GM19099 (cell line): ENCODE results near the gene UGT1A6.

Experiments
- POLR2A ChIP-seq: IDR thresholded peaks from 3 replicates; pipeline ENCODE4 v1.6.1; 2011; ENCODE audit warnings: low read depth; ENCODE audit not compliant: insufficient read length; ENCODE audit errors: extremely low read depth

UGT1A6 gene

DNA sequence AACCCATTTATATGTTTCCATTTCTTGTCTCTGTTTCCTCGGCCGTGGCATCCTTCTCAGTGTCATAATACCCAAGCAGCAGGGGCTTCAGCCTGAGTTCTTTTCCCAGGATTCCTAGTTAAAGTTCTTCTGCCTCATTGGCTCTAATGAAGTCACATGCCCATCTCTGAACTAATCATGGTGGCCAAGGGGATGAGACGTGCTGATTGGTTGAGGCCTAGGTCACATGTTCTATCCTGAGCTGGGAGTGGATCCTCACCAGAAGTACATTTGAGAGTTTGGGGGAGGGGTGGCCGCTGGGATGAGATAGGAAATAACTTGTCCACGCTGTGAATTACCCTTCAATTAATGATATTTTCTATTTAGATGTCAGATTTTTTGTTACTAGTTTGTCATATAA is 16.3 kb downstream of the UGT1A6 start:
- TF ChIP-seq POLR2A = no peak

DNA sequence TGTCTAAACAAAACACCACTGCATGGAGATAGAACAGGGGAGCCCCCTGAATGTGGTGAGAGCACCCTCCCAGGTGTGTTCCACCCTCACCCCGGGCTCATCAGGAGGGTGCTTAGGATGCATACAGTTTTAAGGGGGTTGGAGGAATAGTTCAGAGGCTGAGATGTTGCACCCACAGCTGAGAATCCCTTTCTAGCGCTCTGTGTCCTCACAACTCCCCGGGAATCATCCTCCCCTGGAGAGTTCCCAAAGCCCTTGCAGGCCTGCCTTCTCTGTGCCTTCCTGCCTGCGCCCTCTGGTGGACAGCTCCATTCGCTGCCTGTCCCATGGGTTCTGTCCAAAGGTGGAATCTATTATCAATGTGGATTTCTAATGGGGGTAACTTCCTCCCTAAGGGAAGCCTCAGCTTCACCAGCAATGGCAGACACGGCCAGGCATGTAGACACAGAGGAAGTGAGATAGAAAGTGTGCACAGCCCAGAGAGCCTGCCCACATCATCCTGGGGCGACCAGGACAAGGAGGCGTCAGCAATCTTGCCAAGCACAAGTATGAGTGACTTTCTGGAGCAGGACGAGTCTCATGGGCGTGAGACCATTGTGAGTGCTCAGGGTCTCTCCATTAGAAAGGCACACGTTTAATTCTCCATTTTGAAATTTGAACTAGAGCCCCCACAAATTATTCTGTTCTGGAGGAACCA is 18.8 kb downstream of the UGT1A6 start:
- no peak for TF ChIP-seq POLR2A

DNA sequence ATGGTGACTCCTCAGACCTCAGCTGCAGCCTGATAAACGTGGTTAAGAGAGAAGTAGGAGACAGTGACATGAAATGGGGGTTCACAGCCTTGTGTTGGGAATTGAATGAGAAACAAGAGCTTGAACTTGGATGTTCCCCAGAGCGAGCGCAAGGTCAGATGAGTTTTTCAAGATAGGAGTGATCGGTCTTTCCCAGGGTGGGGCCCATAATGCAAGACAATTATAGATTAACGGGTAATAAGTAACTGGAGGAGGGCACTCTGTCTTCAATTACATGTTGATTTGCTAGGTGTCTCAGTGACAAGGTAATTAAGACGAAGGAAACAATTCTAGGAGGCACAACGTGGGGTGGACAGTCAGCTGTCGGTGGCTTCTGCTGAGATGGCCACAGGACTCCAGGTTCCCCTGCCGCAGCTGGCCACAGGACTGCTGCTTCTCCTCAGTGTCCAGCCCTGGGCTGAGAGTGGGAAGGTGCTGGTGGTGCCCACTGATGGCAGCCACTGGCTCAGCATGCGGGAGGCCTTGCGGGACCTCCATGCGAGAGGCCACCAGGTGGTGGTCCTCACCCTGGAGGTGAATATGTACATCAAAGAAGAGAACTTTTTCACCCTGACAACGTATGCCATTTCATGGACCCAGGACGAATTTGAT is 20.0 kb downstream of the UGT1A6 start, which contains the start of gene UGT1A5:
TSS of gene UGT1A5 (plus strand) at position 297 of the 651 bp plus-strand sequence. CDS start at position 382, 85 bp downstream.
- TF ChIP-seq POLR2A = no peak

DNA sequence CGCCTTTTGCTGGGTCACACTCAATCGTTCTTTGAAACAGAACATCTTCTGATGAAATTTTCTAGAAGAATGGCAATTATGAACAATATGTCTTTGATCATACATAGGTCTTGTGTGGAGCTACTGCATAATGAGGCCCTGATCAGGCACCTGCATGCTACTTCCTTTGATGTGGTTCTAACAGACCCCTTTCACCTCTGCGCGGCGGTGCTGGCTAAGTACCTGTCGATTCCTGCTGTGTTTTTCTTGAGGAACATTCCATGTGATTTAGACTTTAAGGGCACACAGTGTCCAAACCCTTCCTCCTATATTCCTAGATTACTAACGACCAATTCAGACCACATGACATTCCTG is 20.5 kb downstream of the UGT1A6 start:
- TF ChIP-seq POLR2A = no peak

DNA sequence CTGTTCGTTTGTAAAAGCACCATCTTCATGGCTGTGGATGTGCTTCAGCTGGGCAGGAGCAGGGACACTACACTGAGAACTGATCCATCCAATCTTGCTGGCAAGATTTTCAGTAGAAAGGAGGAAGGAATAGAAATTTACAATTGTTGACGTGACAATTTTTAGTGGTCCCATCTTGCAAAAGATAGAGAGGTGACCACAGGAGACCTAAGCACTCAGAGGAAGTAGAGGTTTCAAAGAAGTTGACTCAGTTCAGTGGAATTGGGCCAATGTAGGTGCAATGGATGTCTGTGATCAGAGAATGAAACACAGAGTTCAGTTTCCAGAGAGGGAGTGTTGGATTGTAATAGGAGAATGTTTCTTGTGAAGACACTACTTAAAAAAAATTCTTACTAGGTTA is 21.4 kb downstream of the UGT1A6 start:
- TF ChIP-seq POLR2A = no peak

DNA sequence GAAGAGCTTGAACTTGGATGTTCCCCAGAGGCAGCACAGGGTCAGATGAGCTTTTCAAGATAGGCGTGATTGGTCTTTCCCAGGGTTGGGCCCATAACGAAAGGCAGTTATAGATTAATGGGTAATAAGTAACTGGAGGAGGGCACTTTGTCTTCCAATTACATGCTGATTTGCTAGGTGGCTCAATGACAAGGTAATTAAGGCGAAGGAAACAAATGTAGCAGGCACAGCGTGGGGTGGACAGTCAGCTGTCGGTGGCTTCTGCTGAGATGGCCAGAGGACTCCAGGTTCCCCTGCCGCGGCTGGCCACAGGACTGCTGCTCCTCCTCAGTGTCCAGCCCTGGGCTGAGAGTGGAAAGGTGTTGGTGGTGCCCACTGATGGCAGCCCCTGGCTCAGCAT is 25.9 kb downstream of the UGT1A6 start, which contains the start of gene UGT1A4:
TSS of gene UGT1A4 (plus strand) at position 185 of the 400 bp plus-strand sequence. CDS start at position 270, 85 bp downstream.
- no peak for TF ChIP-seq POLR2A

DNA sequence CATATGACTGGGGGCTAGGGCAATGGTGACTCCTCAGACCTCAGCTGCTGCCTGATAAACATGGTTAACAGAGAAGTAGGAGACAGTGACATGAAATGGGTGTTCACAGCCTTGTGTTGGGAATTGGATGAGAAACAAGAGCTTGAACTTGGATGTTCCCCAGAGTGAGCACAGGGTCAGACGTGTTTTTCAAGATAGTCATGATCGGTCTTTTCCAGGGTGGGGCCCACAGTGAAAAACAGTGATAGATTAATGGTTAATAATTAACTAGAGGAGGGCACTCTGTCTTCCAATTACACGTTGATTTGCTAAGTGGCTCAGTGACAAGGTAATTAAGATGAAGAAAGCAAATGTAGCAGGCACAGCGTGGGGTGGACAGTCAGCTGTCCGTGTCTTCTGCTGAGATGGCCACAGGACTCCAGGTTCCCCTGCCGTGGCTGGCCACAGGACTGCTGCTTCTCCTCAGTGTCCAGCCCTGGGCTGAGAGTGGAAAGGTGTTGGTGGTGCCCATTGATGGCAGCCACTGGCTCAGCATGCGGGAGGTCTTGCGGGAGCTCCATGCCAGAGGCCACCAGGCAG is 36.1 kb downstream of the UGT1A6 start, which contains the start of gene UGT1A3:
TSS of gene UGT1A3 (plus strand) at position 320 of the 579 bp plus-strand sequence. CDS start at position 405, 85 bp downstream.
- no peak for TF ChIP-seq POLR2A

DNA sequence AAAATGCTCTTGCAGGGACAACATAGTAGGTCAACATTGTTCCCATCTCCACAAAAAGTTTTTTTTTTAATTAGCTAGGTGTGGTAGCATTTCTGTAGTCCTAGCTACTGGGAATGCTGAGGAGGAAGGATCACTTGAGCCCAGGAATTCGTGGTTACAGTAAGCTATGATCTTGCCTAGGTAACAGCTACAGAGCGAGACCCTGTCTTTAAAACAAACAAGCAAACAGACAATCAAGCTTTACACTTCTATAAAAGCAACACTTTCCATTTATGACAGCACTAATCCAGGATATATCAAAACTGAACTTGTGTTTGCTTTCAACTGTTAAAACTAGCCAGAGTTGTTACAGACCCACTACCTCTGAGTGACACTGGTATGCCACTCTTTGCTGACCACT is 48.2 kb downstream of the UGT1A6 start:
- TF ChIP-seq POLR2A = no peak

DNA sequence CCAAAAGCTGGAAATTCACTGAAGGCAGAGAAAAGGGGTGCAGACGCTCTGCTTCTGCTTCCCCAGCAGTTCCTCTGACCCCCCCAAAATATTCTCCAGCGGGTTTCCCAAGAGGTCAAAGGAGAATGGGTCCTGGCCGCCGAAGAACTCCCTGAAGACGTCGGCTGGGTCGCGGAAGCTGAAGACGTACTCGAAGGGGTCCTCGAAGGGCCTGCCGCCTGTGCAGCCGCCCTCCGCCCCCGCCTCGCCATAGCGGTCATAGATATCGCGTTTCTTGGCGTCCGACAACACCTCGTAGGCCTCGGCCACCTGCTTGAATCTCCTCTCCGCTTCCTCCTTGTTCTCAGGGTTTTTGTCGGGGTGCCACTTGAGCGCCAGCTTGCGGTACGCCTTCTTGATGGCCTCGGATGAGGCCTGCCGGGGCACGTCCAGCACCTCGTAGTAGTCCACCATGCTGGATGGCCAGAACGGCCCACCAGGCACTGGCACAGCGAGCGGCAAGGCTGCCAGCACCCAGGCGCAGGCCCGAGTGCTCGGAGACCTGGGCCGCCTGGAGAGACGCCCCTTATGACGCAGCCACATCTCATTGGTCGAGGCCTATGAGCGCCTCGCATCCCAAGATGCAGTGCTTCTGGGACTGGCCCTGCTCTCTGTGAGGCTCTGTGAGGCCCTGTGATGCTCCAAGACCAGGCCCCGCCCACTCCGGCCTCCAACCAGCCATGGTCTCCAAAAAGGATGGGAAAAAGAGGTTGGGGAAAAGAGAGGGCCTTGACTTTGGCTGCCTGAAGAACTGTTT is 51.0 kb downstream of the UGT1A6 start:
- TF ChIP-seq POLR2A = no peak

DNA sequence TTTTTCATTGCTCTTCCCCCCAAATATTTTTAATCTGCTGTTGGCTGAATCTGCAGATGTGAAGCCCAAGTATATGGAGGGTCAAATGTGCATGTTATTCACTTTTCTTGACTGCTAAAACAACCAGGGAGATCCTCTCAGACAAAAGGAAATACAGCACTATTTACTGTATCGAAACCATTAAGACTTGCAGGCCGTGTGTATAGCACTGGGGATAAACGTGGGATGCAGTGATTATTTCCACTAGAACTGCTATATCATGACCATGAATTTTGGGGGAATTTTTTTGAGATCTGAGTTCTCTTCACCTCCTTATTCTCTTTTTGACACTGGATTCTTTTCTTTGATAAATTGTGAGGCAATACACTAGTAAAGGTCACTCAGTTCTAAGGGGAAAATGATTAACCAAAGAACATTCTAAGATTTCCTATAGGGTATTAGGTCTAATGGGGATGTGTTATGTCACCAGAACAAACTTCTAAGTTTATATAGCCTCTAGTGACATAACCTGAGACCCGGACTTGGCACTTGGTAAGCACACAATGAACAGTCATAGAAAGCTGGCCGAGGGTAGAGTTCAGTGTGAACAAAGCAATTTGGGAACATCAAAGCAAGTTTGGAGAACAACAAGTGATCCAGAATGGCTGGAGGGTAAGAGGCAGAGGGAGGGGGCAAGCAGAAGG is 52.5 kb downstream of the UGT1A6 start:
- no peak for TF ChIP-seq POLR2A

DNA sequence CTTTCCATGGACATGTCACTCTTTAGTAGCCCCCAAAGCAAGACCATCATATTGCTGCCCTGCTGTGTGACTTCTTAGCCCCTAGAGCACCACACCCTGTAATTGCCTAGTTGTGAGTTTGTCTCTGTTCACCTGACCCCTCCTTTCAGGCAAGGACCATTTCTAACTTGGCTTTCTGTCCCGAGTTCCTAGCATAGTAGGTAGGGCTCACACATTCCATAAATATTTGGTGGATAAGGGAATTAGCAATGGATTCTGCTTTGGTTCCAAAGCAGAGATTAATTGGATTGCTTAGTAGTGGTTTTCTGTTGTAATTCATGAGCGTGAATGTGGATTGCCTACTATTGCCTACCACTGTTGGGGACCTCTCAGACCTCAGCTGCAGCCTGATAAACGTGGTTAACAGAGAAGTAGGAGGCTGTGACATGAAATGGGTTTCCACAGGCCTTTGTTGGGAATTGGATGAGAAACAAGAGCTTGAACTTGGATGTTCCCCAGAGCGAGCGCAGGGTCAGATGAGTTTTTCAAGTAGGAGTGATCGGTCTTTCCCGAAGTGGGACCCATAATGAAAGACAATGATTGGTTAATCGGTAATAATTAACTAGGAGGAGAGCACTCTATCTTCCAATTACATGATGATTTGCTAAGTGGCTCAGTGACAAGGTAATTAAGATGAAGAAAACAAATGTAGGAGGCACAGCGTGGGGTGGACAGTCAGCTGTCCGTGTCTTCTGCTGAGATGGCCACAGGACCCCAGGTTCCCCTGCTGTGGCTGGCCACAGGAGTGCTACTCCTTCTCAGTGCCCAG is 54.0 kb downstream of the UGT1A6 start:
- TF ChIP-seq POLR2A = no peak

DNA sequence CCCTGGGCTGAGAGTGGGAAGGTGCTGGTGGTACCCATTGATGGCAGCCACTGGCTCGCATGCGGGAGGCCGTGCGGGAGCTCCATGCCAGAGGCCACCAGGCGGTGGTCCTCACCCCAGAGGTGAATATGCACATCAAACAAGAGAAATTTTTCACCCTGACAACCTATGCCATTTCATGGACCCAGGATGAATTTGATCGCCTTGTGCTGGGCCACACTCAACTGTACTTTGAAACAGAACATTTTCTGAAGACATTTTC is 54.5 kb downstream of the UGT1A6 start:
- no peak for TF ChIP-seq POLR2A

DNA sequence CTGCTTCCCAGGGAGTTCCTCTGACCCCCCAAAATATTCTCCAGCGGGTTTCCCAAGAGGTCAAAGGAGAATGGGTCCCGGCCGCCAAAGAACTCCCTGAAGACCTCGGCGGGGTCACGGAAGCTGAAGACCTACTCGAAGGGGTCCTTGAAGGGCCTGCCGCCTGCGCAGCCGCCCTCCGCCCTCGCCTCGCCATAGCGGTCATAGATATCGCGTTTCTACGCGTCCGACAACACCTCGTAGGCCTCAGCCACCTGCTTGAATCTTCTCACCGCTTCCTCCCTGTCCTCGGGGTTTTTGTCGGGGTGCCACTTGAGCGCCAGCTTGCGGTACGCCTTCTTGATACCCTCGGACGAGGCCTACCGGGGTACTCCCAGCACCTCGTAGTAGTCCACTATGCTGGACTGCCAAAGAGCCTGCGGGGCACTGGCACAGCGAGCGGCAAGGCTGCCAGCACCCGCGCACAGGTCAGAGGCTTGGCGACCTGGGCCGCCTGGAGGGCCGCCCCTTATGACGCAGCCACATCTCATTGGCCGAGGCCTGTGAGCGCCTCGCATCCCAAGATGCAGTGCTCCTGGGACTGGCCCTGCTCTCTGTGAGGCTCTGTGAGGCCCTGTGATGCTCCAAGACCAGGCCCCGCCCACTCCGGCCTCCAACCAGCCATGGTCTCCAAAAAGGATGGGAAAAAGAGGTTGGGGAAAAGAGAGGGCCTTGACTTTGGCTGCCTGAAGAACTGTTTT is 62.4 kb downstream of the UGT1A6 start:
- no peak for TF ChIP-seq POLR2A
